ENCODE results near the gene SF3A2. TPM values are rescaled to one million over a fixed set of nuclear protein-coding genes. Genes with fewer than 3 reads are reported as not detected.

SF3A2 gene
- total and polyA plus RNA-seq, 4 donors: 29.2 to 97.8 (median 56.3) TPM

GRCh38 chr19:2230807-2231533 is 5.7 kb upstream of the SF3A2 start:
- Histone ChIP-seq H3K27ac (ENCODE audit: low read depth, low read length) (no peak overlapping the region), H3K36me3 (ENCODE audit: control insufficient read depth, insufficient read depth, low read length) (peaks cover 94% of the 10 kb centered on the region), H3K4me3 (ENCODE audit: low read depth, low read length) (no peak overlapping the region), H3K9me3 (ENCODE audit: control insufficient read depth, insufficient read depth, low read length) (no peaks in the 10 kb centered on the region), H3K4me1 (ENCODE audit: control insufficient read depth, insufficient read depth, low read length) (peaks cover 28% of the 10 kb centered on the region), H3K27me3 (ENCODE audit: control insufficient read depth, insufficient read depth, low read length) (no peaks in the 10 kb centered on the region)
- DNase-seq (ENCODE audit: low read depth in 4 of 6, low spot score in 6 of 6): no peak
- 88% methylated on average over 8 of the region's 12 CpGs for WGBS (ENCODE audit: insufficient coverage)

- Histone ChIP-seq H3K4me3 (ENCODE audit: low read depth, low read length) (no peak overlapping the region), H3K27ac (ENCODE audit: low read depth, low read length) (no peak overlapping the region), H3K9me3 (ENCODE audit: control insufficient read depth, insufficient read depth, low read length) (no peaks in the 10 kb centered on the region), H3K27me3 (ENCODE audit: control insufficient read depth, insufficient read depth, low read length) (no peaks in the 10 kb centered on the region), H3K36me3 (ENCODE audit: control insufficient read depth, insufficient read depth, low read length) (peaks cover 86% of the 10 kb centered on the region), H3K4me1 (ENCODE audit: control insufficient read depth, insufficient read depth, low read length) (peaks cover 28% of the 10 kb centered on the region)
- WGBS (ENCODE audit: insufficient coverage): 76% methylated on average over 16 of the region's 21 CpGs
- DNase-seq (ENCODE audit: low read depth in 4 of 6, low spot score in 6 of 6): no peak
These were observed 4.9 kb upstream of the SF3A2 start for GRCh38 chr19:2231621-2232221.

DNA sequence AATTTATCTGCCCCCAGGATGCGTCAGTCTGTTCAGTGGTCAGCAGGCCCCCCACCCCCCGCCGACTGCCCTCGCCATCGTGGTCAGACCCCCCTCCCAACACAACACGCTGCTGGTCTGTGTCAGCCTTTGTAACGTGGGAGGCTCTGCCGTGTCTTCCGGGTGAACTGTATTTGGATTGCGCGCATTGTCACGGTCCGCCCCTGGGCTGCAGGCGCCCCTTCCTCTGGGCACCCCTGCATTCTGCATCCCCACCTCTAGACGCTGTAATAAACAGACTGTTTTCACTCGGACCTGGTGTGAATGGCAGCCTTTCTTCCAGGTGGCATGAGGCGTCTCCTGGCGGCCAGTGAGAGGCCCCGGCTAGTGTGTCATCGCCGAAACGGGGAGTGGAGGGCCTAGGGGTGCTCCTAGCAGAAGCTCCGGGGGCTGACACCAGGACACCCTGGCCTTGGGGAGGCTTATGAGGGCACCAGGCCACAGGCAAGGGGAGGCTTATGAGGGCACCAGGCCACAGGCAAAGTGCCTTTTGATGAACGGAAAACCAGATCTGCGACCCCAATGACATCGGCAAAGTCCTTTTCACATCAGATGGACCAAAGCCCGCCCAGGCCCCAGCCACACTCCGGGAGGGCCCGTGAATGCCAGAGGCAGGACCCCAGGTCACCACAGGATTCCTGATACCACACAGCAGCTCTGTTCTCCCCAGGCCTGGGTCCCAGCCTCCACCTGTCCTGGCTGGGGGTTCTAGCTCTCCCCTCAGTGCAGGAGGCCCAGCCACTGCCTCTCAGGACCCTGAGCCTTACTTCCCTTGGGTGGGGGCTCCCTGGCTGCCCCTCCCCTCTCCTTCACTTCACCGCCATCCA is 4.1 kb upstream of the SF3A2 start:
- H3K4me3 ChIP-seq (ENCODE audit: low read depth, low read length): no peak overlapping the region
- H3K36me3 ChIP-seq (ENCODE audit: control insufficient read depth, insufficient read depth, low read length): peaks cover 78% of the 10 kb centered on the region
- peaks cover 34% of the 10 kb centered on the region for H3K4me1 ChIP-seq (ENCODE audit: control insufficient read depth, insufficient read depth, low read length)
- no peaks in the 10 kb centered on the region for H3K27me3 ChIP-seq (ENCODE audit: control insufficient read depth, insufficient read depth, low read length)
- H3K27ac ChIP-seq (ENCODE audit: low read depth, low read length): no peak overlapping the region
- no peaks in the 10 kb centered on the region for H3K9me3 ChIP-seq (ENCODE audit: control insufficient read depth, insufficient read depth, low read length)
- 84% methylated on average over 22 of the region's 30 CpGs for WGBS (ENCODE audit: insufficient coverage)
- no peak for DNase-seq (ENCODE audit: low read depth in 4 of 6, low spot score in 6 of 6)

GRCh38 chr19:2233601-2234280 is 2.9 kb upstream of the SF3A2 start:
- Histone ChIP-seq H3K27me3 (ENCODE audit: control insufficient read depth, insufficient read depth, low read length) (no peaks in the 10 kb centered on the region), H3K4me1 (ENCODE audit: control insufficient read depth, insufficient read depth, low read length) (peaks cover 43% of the 10 kb centered on the region), H3K36me3 (ENCODE audit: control insufficient read depth, insufficient read depth, low read length) (peaks cover 71% of the 10 kb centered on the region), H3K9me3 (ENCODE audit: control insufficient read depth, insufficient read depth, low read length) (no peaks in the 10 kb centered on the region), H3K27ac (ENCODE audit: low read depth, low read length) (no peak overlapping the region), H3K4me3 (ENCODE audit: low read depth, low read length) (no peak overlapping the region)
- WGBS (ENCODE audit: insufficient coverage): 93% methylated on average over 24 of the region's 25 CpGs
- DNase-seq (ENCODE audit: low read depth in 4 of 6, low spot score in 6 of 6): no peak

GRCh38 chr19:2234996-2235380 is 1.6 kb upstream of the SF3A2 start:
- H3K27me3 ChIP-seq (ENCODE audit: control insufficient read depth, insufficient read depth, low read length): no peaks in the 10 kb centered on the region
- no peak overlapping the region for H3K27ac ChIP-seq (ENCODE audit: low read depth, low read length)
- peaks cover 60% of the 10 kb centered on the region for H3K36me3 ChIP-seq (ENCODE audit: control insufficient read depth, insufficient read depth, low read length)
- 42% methylated on average over 4 of the region's 6 CpGs for WGBS (ENCODE audit: insufficient coverage)
- peak overlapping the region; percentile 68 for H3K4me3 ChIP-seq (ENCODE audit: low read depth, low read length)
- DNase-seq (ENCODE audit: low read depth in 4 of 6, low spot score in 6 of 6): no peak
- H3K9me3 ChIP-seq (ENCODE audit: control insufficient read depth, insufficient read depth, low read length): no peaks in the 10 kb centered on the region
- peaks cover 51% of the 10 kb centered on the region for H3K4me1 ChIP-seq (ENCODE audit: control insufficient read depth, insufficient read depth, low read length)

- Histone ChIP-seq H3K9me3 (ENCODE audit: control insufficient read depth, insufficient read depth, low read length) (no peaks in the 10 kb centered on the region), H3K4me1 (ENCODE audit: control insufficient read depth, insufficient read depth, low read length) (peaks cover 56% of the 10 kb centered on the region), H3K27me3 (ENCODE audit: control insufficient read depth, insufficient read depth, low read length) (no peaks in the 10 kb centered on the region), H3K4me3 (ENCODE audit: low read depth, low read length) (peak overlapping the region; percentile 68), H3K27ac (ENCODE audit: low read depth, low read length) (peak overlapping the region; percentile 98), H3K36me3 (ENCODE audit: control insufficient read depth, insufficient read depth, low read length) (peaks cover 60% of the 10 kb centered on the region)
- no peak for DNase-seq (ENCODE audit: low read depth in 4 of 6, low spot score in 6 of 6)
- WGBS (ENCODE audit: insufficient coverage): under 1% methylated on average over 48 of the region's 48 CpGs
These were observed 1.1 kb upstream of the SF3A2 start for GRCh38 chr19:2235381-2236063.

- 0% methylated on average over 28 of the region's 28 CpGs for WGBS (ENCODE audit: insufficient coverage)
- Histone ChIP-seq H3K27ac (ENCODE audit: low read depth, low read length) (peak overlapping the region; percentile 98), H3K36me3 (ENCODE audit: control insufficient read depth, insufficient read depth, low read length) (peaks cover 60% of the 10 kb centered on the region), H3K4me3 (ENCODE audit: low read depth, low read length) (peak overlapping the region; percentile 68), H3K4me1 (ENCODE audit: control insufficient read depth, insufficient read depth, low read length) (peaks cover 61% of the 10 kb centered on the region), H3K9me3 (ENCODE audit: control insufficient read depth, insufficient read depth, low read length) (no peaks in the 10 kb centered on the region), H3K27me3 (ENCODE audit: control insufficient read depth, insufficient read depth, low read length) (no peaks in the 10 kb centered on the region)
- DNase-seq (ENCODE audit: low read depth in 4 of 6, low spot score in 6 of 6): no peak
These were observed 635 bp upstream of the SF3A2 start for GRCh38 chr19:2236064-2236313.

GRCh38 chr19:2237051-2237868 is 636 bp downstream of the SF3A2 start:
- peak in 1 of 6 donors; percentile 15 for DNase-seq (ENCODE audit: low read depth in 4 of 6, low spot score in 6 of 6)
- WGBS (ENCODE audit: insufficient coverage): 46% methylated on average over 38 of the region's 43 CpGs
- Histone ChIP-seq H3K4me3 (ENCODE audit: low read depth, low read length) (peak overlapping the region; percentile 68), H3K27me3 (ENCODE audit: control insufficient read depth, insufficient read depth, low read length) (no peaks in the 10 kb centered on the region), H3K27ac (ENCODE audit: low read depth, low read length) (peak overlapping the region; percentile 98), H3K4me1 (ENCODE audit: control insufficient read depth, insufficient read depth, low read length) (peaks cover 74% of the 10 kb centered on the region), H3K36me3 (ENCODE audit: control insufficient read depth, insufficient read depth, low read length) (peaks cover 59% of the 10 kb centered on the region), H3K9me3 (ENCODE audit: control insufficient read depth, insufficient read depth, low read length) (no peaks in the 10 kb centered on the region)
